Left ventricle myocardium inferior (tissue), 1 donor: ENCODE results near the gene SLC13A2. TPM values are rescaled to one million over a fixed set of nuclear protein-coding genes. Genes with fewer than 3 reads are reported as not detected.
"Not testable (repeated sequence)": the region's sequence is repeated elsewhere in the genome, so short reads cannot be mapped to it uniquely, and the experiment has no call there.

ENCODE experiments used
- DNase-seq: peaks from one replicate; pipeline ENCODE4 v3.0.0-alpha.2; 2020
- H3K27ac ChIP-seq: fragments of 200-600 bp; replicated peaks from 2 replicates; pipeline ENCODE4 v1.8.0; 2021
- H3K27me3 ChIP-seq: fragments of 200-600 bp; 2 replicates; pipeline ENCODE4 v1.8.0; 2021; ENCODE audit warnings: low read depth
- H3K36me3 ChIP-seq: fragments of 200-600 bp; 2 replicates; pipeline ENCODE4 v1.8.0; 2021
- H3K4me1 ChIP-seq: fragments of 200-600 bp; 2 replicates; pipeline ENCODE4 v1.8.0; 2021
- H3K4me3 ChIP-seq: fragments of 200-600 bp; 2 replicates; pipeline ENCODE4 v1.8.0; 2021; ENCODE audit warnings: mild to moderate bottlenecking, moderate library complexity
- H3K9me3 ChIP-seq: fragments of 200-600 bp; replicated peaks from 2 replicates; pipeline ENCODE4 v1.8.0; 2021
- intact Hi-C: fragments of 100-400 bp; cut with micrococcal nuclease; formaldehyde crosslinking; loops from one replicate; pipeline ENCODE4 v1.11.0; 2022
- long read RNA-seq: library from polyadenylated mRNA; unstranded; transcript quantifications from one replicate; pipeline ENCODE4 v2.0.0, GENCODE V29; 2021
- total RNA-seq: library from RNA; stranded (reverse); fragmentation: NEBNext Ultra II Directional; extraction: Animal tissue kit (Norgen Biotek cat#: 25700); gene quantifications from one replicate; pipeline ENCODE4 v1.2.1, GENCODE V29; 2021
- TF ChIP-seq, protein P1 (sequence below): fragments of 200-600 bp; IDR thresholded peaks from 2 replicates; pipeline ENCODE4 v1.8.0; 2021; ENCODE audit warnings: antibody characterized with exemption, mild to moderate bottlenecking, borderline replicate concordance
- donor health status: DM: no; HTN: yes; CAD: no; lungs with severe emphysema.

The SLC13A2 gene, protein sequence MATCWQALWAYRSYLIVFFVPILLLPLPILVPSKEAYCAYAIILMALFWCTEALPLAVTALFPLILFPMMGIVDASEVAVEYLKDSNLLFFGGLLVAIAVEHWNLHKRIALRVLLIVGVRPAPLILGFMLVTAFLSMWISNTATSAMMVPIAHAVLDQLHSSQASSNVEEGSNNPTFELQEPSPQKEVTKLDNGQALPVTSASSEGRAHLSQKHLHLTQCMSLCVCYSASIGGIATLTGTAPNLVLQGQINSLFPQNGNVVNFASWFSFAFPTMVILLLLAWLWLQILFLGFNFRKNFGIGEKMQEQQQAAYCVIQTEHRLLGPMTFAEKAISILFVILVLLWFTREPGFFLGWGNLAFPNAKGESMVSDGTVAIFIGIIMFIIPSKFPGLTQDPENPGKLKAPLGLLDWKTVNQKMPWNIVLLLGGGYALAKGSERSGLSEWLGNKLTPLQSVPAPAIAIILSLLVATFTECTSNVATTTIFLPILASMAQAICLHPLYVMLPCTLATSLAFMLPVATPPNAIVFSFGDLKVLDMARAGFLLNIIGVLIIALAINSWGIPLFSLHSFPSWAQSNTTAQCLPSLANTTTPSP
- not detected for total RNA-seq
- long read RNA-seq, result 0 reads

DNA sequence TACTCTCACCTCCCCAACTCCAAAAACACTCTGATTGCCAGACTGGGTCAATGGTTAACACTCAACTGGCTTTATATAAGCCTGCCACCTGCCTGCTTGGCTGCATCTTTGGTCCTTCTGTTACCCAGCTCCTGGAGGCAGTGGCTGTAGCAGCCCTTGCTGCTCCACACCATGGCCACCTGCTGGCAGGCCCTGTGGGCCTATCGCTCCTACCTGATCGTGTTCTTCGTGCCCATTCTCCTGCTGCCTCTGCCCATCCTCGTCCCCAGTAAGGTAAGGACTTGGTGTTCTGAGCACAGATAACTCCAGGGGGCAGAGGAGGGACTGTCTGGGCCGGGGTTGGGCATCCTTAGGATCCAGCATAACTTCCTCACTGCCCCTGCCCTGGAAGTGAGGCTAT lies at the start of gene SLC13A2:
Gene SLC13A2, plus strand, starts transcription at position 103 of the 400 bp plus-strand sequence. Its CDS starts 69 bp downstream, at position 172.
- H3K27ac ChIP-seq, result no peak within 1 kb of the TSS
- TF ChIP-seq, protein P1, sequence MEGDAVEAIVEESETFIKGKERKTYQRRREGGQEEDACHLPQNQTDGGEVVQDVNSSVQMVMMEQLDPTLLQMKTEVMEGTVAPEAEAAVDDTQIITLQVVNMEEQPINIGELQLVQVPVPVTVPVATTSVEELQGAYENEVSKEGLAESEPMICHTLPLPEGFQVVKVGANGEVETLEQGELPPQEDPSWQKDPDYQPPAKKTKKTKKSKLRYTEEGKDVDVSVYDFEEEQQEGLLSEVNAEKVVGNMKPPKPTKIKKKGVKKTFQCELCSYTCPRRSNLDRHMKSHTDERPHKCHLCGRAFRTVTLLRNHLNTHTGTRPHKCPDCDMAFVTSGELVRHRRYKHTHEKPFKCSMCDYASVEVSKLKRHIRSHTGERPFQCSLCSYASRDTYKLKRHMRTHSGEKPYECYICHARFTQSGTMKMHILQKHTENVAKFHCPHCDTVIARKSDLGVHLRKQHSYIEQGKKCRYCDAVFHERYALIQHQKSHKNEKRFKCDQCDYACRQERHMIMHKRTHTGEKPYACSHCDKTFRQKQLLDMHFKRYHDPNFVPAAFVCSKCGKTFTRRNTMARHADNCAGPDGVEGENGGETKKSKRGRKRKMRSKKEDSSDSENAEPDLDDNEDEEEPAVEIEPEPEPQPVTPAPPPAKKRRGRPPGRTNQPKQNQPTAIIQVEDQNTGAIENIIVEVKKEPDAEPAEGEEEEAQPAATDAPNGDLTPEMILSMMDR, result no peak
- no peak for DNase-seq
- intact Hi-C loops, result no loop called here
- H3K4me3 ChIP-seq, result no peak within 1 kb of the TSS
- H3K4me1 ChIP-seq, result no peaks in the 10 kb centered on the region
- H3K36me3 ChIP-seq, result no peaks in the 10 kb centered on the region
- H3K27me3 ChIP-seq, result peaks cover 47% of the 10 kb centered on the region
- H3K9me3 ChIP-seq, result no peaks in the 10 kb centered on the region

DNA sequence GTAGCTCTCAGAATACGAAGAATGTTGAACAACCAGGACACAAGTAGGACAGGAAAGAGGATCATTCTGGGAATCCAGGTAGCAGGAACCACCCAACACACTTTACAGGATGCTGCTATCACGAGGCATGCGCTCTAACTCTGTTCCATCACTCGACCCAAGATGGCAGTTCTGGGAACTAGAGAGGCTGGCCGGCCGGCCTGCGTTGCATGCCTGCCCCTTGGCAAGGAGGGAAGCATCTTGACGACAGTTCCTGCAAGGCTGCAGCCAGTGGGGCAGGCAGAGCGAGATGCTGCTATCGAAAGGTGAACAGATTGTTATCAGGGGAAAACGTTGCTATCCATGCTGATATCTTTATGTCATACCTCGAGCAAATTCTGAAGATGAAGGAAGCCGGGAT lies 48.2 kb upstream of the SLC13A2 start:
- no peak overlapping the region for H3K27ac ChIP-seq
- no peak overlapping the region for H3K4me3 ChIP-seq
- TF ChIP-seq, protein P1, result no peak
- H3K9me3 ChIP-seq, result no peaks in the 10 kb centered on the region
- no peaks in the 10 kb centered on the region for H3K36me3 ChIP-seq
- intact Hi-C loops, result no loop called here
- no peak for DNase-seq
- H3K4me1 ChIP-seq, result no peaks in the 10 kb centered on the region
- peaks cover 36% of the 10 kb centered on the region for H3K27me3 ChIP-seq

DNA sequence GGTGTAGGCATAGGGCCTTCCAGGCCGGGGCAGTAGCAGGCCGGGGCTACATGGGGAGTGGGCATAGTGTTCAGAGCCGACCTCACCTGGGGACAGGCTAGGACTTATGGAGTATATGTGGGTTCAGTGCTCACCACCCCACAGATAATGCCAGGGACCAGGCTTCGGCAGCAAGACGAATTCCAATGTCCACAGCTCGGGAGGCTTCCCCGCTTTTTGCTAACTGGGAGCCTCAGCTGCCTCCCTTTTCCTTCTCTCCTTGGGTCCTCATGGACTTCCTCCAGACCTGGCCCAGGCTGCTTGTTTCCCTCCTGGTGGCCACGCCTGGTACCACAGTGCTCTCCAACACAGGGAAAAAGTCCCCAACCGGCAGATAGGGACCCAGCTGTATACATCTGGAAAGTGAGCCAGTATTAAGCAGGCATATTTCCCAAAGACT lies 47.3 kb upstream of the SLC13A2 start:
- TF ChIP-seq, protein P1, result peak; percentile 36
- no peak overlapping the region for H3K27ac ChIP-seq
- no peaks in the 10 kb centered on the region for H3K36me3 ChIP-seq
- no peaks in the 10 kb centered on the region for H3K4me1 ChIP-seq
- peaks cover 38% of the 10 kb centered on the region for H3K27me3 ChIP-seq
- intact Hi-C loops, result no loop called here
- H3K4me3 ChIP-seq, result no peak overlapping the region
- no peak for DNase-seq
- H3K9me3 ChIP-seq, result no peaks in the 10 kb centered on the region

DNA sequence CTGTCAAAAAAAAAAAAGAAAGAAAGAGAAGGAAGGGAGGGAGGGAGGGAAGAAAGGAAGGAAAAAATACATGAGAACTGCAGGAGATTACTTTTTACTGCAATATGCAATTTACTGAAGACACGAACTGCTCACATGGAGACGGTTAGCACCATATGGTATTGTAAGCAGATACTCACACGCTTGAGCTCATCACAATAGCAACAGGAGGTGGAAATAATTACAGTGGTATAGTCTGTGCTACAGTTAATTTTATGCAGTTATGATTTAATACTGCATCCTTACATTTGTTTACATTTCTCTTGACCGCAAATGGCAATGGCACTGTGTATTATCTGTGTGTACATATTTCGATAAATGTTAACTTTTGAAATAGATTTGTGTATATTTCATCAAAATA lies 46.1 kb upstream of the SLC13A2 start:
- Histone ChIP-seq H3K4me3 (no peak overlapping the region), H3K4me1 (no peaks in the 10 kb centered on the region), H3K36me3 (no peaks in the 10 kb centered on the region), H3K9me3 (no peaks in the 10 kb centered on the region), H3K27ac (no peak overlapping the region), H3K27me3 (peaks cover 46% of the 10 kb centered on the region)
- TF ChIP-seq, protein P1, result no peak
- DNase-seq, result no peak
- intact Hi-C loops, result no loop called here

DNA sequence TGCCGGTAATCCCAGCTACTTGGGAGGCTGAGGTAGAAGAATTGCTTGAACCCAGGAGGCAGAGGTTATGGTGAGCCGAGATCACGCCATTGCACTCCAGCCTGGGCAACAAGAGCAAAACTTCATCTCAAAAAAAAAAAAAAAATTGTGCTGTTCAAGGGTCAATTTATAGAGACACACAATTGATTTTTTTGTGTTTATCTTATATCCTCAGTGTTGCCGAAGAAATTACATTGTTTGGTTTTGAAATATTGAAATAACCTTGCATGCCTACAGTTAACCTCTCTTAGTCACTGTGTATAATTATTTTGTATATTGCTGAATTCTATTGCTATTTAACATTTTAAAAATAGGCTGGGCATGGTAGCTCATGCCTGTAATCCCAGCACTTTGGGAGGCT lies 45.5 kb upstream of the SLC13A2 start:
- H3K27me3 ChIP-seq, result peaks cover 49% of the 10 kb centered on the region
- H3K4me3 ChIP-seq, H3K4me1 ChIP-seq, intact Hi-C loops, DNase-seq, H3K27ac ChIP-seq, H3K9me3 ChIP-seq, H3K36me3 ChIP-seq: not testable (repeated sequence)

DNA sequence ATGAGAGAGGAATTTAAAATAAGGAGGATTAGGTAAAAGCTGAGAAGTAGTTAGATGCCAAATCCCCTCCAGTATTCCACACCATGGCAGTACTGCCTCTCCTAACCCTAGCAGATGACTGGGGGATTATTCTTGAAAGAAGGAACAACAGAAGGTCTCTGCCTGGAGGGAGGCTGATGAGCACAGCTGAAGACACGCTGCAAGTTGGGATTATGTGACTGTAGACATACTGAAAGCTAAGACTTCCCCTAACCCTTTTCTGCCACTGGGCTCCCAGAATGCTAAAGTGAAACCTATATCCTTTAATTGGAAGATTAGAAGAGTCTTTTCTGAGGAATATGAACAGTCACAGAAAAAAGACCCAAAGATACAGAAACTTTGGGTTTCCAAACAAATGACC lies 39.7 kb upstream of the SLC13A2 start:
- Histone ChIP-seq H3K27ac (no peak overlapping the region), H3K9me3 (no peaks in the 10 kb centered on the region), H3K4me1 (no peaks in the 10 kb centered on the region), H3K4me3 (no peak overlapping the region), H3K27me3 (peaks cover 51% of the 10 kb centered on the region), H3K36me3 (no peaks in the 10 kb centered on the region)
- TF ChIP-seq, protein P1, result no peak
- no peak for DNase-seq
- intact Hi-C loops, result no loop called here

DNA sequence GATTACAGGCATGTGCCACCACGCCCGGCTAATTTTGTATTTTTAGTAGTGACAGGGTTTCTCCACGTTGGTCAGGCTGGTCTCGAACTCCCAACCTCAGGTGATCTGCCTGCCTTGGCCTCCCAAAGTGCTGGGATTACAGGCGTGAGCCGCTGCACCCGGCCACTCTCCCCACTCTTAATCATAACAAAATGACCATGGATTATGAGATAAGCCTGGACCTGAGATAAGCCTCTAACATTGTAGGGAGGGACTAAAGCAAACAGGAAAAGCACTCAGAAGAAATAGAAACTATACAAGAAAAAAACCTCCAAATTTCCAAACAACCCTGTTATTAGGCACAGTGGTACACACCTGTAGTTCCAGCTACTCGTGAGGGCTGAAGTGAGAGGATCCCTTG lies 39.1 kb upstream of the SLC13A2 start:
- H3K27ac ChIP-seq, H3K36me3 ChIP-seq, H3K9me3 ChIP-seq, H3K4me3 ChIP-seq, H3K4me1 ChIP-seq, intact Hi-C loops, DNase-seq: not testable (repeated sequence)
- peaks cover 50% of the 10 kb centered on the region for H3K27me3 ChIP-seq
